GM10847 (cell line): ENCODE data around the gene VMO1.

Experiments
- POLR2A ChIP-seq: IDR thresholded peaks from 2 replicates; pipeline ENCODE4 v1.6.1; 2011; ENCODE audit not compliant: insufficient read length; ENCODE audit errors: extremely low read depth

VMO1 gene

GRCh38 chr17:4807605-4808377 is 21.6 kb upstream of the VMO1 start:
- no peak for TF ChIP-seq POLR2A

DNA sequence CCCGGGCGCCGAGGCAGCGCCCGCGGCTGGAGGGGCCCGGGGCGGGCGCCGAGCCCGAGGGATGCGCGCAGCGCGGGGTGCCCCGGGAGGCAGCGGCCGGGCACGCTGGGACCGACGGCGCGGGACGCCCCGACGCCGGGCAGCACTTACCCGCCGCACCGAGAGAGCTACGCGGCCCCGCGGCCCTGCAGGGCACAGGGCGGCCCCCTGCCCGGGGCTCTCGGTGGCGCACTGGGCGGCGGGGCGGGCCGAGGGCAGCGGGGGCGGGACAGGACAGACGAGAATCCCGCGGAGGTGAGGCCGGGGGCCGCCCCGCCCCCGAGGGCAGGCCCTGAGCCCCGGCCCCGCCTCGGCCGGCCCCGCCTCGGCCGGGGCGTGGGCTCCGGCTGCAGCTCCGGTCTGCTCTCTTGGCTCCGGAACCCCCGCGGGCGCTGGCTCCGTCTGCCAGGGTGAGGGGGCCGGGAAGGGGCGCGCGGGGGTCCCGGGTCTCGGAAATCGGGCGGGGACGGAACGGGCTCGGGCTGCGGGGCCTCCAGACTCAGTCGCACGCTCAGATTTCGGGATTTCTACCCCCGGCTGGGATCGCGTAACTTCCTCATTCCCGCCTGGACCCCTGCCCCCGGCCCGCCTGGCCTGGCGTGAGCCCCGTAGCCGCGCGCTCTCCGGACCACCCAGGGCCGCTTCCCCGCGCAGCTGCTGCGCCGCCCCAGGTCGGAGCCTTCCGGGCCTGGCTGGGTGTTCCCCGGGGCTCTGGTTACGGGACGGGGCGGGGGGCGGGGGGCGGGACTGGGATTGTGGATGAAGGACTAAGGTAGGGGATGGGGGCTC is 20.8 kb upstream of the VMO1 start, which contains the start of gene PLD2:
Gene PLD2 (plus strand): TSS at position 376 of the 828 bp plus-strand sequence. CDS start 621 bp downstream, outside the sequence.
- TF ChIP-seq POLR2A = peak; percentile 61

GRCh38 chr17:4806456-4806776 is 20.3 kb upstream of the VMO1 start:
- no peak for TF ChIP-seq POLR2A

DNA sequence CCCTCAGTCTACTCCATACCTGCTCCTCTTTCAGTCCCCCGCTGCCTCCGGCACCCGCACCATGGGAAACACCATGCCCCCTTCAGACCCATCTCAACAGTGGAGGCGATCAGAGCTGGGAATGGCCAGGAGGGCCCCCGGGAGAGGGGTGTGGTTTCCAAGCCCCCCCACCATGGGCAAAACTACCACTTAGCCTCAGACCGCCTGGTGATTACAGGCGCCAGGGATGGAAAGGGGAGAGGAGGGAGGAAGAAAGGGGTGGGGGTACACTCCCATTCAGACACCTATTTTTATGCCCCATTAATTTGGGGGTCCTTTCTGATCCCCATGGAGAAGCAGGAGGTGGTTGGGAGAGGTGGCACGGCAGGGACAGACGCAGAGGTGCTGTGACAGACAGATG is 16.1 kb upstream of the VMO1 start, which contains the start of gene C17orf114:
Gene C17orf114 (minus strand): TSS at position 101 of the 400 bp plus-strand sequence.
- TF ChIP-seq POLR2A = no peak

GRCh38 chr17:4800462-4801196 is 14.5 kb upstream of the VMO1 start:
- no peak for TF ChIP-seq POLR2A

- TF ChIP-seq POLR2A = no peak
Observed at GRCh38 chr17:4796552-4796920, 10.4 kb upstream of the VMO1 start.

DNA sequence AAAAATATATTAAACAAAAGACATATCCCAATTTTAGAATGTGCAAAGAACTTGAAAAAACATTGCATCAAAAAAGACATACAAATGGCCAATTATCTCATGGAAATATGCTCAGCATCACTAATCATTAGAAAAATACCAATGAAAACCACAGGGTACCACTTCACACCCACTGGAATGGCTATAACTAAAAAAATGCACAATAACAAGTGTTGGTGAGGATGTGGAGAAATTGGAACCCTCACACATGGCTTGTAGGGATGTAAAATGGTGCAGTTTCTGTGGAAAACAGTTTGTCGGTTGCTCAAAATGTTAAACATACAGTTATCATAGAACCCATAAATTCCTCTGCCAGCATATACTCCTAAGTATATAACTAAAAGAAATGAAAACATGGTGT is 9.0 kb upstream of the VMO1 start:
- TF ChIP-seq POLR2A = no peak

- TF ChIP-seq POLR2A = no peak
Observed at GRCh38 chr17:4790705-4791088, 4.5 kb upstream of the VMO1 start.

- TF ChIP-seq POLR2A = peak; percentile 59
Observed at GRCh38 chr17:4789951-4790704, 4.0 kb upstream of the VMO1 start.

- TF ChIP-seq POLR2A = no peak
Observed at GRCh38 chr17:4789701-4789950, 3.5 kb upstream of the VMO1 start.

DNA sequence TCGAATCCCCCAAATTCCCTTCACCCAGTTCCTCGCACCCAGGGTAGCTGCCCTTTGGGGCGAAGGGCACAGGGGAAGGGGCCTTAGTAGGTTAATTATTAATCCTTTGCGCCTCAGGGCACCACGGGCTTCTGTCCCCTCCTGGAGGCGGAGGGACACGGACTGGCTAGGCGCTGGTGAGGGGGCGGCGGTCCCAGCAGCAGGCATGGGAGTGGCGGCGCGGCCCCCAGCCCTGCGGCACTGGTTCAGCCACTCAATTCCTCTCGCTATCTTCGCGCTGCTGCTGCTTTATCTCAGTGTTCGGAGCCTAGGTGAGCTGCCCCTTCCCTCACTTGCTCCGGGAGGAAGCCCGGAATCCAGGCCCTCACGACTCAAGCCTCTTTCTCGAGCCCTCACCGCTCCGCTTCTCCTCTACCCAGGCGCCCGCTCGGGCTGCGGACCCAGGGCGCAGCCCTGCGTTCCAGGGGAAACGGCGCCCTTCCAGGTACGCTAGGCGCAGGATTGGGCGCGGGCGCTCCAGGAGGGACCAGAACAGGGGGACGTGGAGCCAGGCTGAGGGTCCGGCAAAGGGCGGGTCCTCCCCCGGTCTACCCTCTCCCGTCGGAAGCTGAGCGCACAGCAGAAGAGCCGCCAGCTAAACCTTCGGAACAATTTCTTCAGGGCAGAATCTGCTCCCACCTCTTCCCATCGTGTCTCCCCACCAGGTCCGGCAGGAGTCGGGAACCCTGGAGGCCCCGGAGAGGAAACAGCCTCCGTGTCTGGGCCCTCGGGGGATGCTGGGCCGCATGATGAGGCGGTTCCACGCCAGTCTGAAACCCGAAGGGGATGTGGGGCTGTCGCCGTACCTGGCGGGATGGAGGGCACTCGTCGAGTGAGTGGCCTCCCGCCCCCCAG is 2.9 kb upstream of the VMO1 start, which contains the start of gene GLTPD2:
Gene GLTPD2 (plus strand): TSS at position 158 of the 894 bp plus-strand sequence. CDS start 48 bp downstream, at position 206.
- no peak for TF ChIP-seq POLR2A

GRCh38 chr17:4788159-4788806 is 2.1 kb upstream of the VMO1 start:
- TF ChIP-seq POLR2A = no peak

GRCh38 chr17:4786516-4786915 is 352 bp upstream of the VMO1 start:
- no peak for TF ChIP-seq POLR2A
